Neutrophil (primary cell): ENCODE results near the gene AFMID.

Experiments used
- H3K27ac ChIP-seq: fragments of 200-600 bp; sonication (generic); 2 replicates; pipeline ENCODE4 v1.5.1; 2016; ENCODE audit warnings: mild to moderate bottlenecking, moderate library complexity
- H3K27me3 ChIP-seq: fragments of 200-600 bp; sonication (generic); 2 replicates; pipeline ENCODE4 v1.6.0; 2016; ENCODE audit warnings: mild to moderate bottlenecking
- H3K36me3 ChIP-seq: fragments of 200-600 bp; sonication (generic); 2 replicates; pipeline ENCODE4 v1.5.1; 2017
- H3K4me1 ChIP-seq, 2 experiments: fragments of 200-600 bp in 1 of 2; sonication (generic) in 1 of 2; 1 replicate in 1 of 2; 2 replicates in 1 of 2; pipeline versions ENCODE4 v1.5.1 to v1.6.1; 2013 to 2016; ENCODE audit warnings: low read depth in 1 of 2, low read length in 1 of 2, mild to moderate bottlenecking in 1 of 2, moderate library complexity in 1 of 2; ENCODE audit not compliant: control insufficient read depth in 1 of 2, insufficient read depth in 1 of 2
- H3K4me3 ChIP-seq, 2 experiments: fragments of 200-600 bp in 1 of 2; sonication (generic) in 1 of 2; 1 replicate in 1 of 2; 2 replicates in 1 of 2; pipeline ENCODE4 v1.5.1; 2013 to 2016; ENCODE audit warnings: low read depth in 1 of 2, low read length in 1 of 2, mild to moderate bottlenecking in 1 of 2, moderate library complexity in 1 of 2
- H3K9me3 ChIP-seq: fragments of 200-600 bp; sonication (generic); 2 replicates; pipeline ENCODE4 v1.5.1; 2016
- CTCF ChIP-seq: fragments of 200-600 bp; sonication (generic); IDR thresholded peaks from 2 replicates; pipeline ENCODE4 v1.5.1; 2016; ENCODE audit warnings: antibody characterized with exemption

The AFMID gene

GRCh38 chr17:78164748-78165607 lies 22.2 kb upstream of the AFMID start:
- Histone ChIP-seq H3K9me3 (no peaks in the 10 kb centered on the region), H3K4me1 (peaks cover 16 to 24% of the 10 kb centered on the region in 2 experiments)
- no peak for TF ChIP-seq CTCF

GRCh38 chr17:78166416-78166815 lies 20.7 kb upstream of the AFMID start:
- Histone ChIP-seq H3K36me3 (peaks cover 8% of the 10 kb centered on the region), H3K9me3 (no peaks in the 10 kb centered on the region), H3K4me3 (no peak overlapping the region), H3K27me3 (no peaks in the 10 kb centered on the region), H3K27ac (no peak overlapping the region), H3K4me1 (peaks cover 30 to 38% of the 10 kb centered on the region in 2 experiments)
- TF ChIP-seq CTCF = no peak

More at GRCh38 chr17:78164748-78165607, 22.2 kb upstream of the AFMID start:
- Histone ChIP-seq H3K36me3 (no peaks in the 10 kb centered on the region), H3K4me3 (no peak overlapping the region), H3K27me3 (no peaks in the 10 kb centered on the region), H3K27ac (no peak overlapping the region)

DNA sequence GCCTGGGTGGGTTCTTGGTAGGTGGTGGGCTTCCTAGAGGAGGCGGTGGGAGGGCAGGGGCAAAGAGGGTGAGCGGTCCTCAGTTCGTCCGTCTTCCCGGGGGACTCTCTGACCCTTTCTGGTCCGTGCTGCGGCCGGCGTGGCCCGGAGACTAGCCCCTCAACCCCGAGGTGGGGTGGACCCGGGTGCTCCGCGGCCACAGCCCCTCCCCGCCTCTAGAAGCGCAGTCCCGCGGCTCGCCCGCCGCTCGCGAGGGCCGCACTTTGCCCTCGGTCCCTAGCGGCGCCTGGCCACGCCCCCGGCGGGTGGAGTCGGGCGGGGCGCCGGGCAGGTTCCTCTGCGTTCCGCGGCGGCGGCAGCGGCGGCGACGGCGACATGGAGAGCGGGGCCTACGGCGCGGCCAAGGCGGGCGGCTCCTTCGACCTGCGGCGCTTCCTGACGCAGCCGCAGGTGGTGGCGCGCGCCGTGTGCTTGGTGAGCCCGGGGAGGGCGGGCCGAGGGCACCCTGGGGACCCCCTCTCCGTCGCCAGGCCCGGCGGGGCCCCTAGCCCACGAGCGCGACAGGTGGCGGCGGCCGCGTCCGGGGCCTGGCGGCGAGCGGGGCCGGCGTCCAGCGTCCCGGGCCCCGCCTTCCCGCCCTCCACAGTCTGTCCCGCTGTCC lies 18.8 kb upstream of the AFMID start, which contains the start of gene SYNGR2:
Gene SYNGR2 (plus strand): TSS at position 340 of the 661 bp plus-strand sequence. CDS start 36 bp downstream, at position 376.
- no peaks in the 10 kb centered on the region for H3K9me3 ChIP-seq
- peak; percentile 61 for TF ChIP-seq CTCF
- no peaks in the 10 kb centered on the region for H3K27me3 ChIP-seq
- H3K4me1 ChIP-seq = peaks cover 50 to 58% of the 10 kb centered on the region in 2 experiments
- peak within 1 kb of the TSS; percentile 60 to 79 for H3K4me3 ChIP-seq
- H3K27ac ChIP-seq = peak within 1 kb of the TSS; percentile 79
- peaks cover 20% of the 10 kb centered on the region for H3K36me3 ChIP-seq

GRCh38 chr17:78168903-78169793 lies 18.0 kb upstream of the AFMID start:
- Histone ChIP-seq H3K9me3 (no peaks in the 10 kb centered on the region), H3K27ac (peak overlapping the region; percentile 79), H3K36me3 (peaks cover 20% of the 10 kb centered on the region), H3K4me1 (peaks cover 58 to 61% of the 10 kb centered on the region in 2 experiments), H3K4me3 (peak overlapping the region; percentile 60 to 79), H3K27me3 (no peaks in the 10 kb centered on the region)
- no peak for TF ChIP-seq CTCF
